PC-9 (cell line): ENCODE data around the gene CACHD1.

Experiments
- CTCF ChIP-seq: fragments of 200-600 bp; sonication (generic); conservative IDR thresholded peaks from 2 replicates; pipeline ENCODE4 v1.6.1; 2017; ENCODE audit warnings: mixed run types, antibody characterized with exemption, mild to moderate bottlenecking, moderate library complexity
- EZH2 ChIP-seq: fragments of 200-600 bp; sonication (generic); IDR thresholded peaks from 2 replicates; pipeline ENCODE4 v1.8.0; 2017; ENCODE audit warnings: antibody characterized with exemption, low read depth

GRCh38 chr1:64624218-64624713, 154.3 kb downstream of the CACHD1 start:
- no peak for TF ChIP-seq CTCF
- TF ChIP-seq EZH2 = no peak
